Measurements from ENCODE around the gene ADGRL3. TPM values are rescaled to one million over a fixed set of nuclear protein-coding genes. Genes with fewer than 3 reads are reported as not detected.
"Not testable (repeated sequence)": the region's sequence is repeated elsewhere in the genome, so short reads cannot be mapped to it uniquely, and the experiment has no call there.

The ADGRL3 gene
- total RNA-seq, 1 donor from 2014 or later, result not detected

DNA sequence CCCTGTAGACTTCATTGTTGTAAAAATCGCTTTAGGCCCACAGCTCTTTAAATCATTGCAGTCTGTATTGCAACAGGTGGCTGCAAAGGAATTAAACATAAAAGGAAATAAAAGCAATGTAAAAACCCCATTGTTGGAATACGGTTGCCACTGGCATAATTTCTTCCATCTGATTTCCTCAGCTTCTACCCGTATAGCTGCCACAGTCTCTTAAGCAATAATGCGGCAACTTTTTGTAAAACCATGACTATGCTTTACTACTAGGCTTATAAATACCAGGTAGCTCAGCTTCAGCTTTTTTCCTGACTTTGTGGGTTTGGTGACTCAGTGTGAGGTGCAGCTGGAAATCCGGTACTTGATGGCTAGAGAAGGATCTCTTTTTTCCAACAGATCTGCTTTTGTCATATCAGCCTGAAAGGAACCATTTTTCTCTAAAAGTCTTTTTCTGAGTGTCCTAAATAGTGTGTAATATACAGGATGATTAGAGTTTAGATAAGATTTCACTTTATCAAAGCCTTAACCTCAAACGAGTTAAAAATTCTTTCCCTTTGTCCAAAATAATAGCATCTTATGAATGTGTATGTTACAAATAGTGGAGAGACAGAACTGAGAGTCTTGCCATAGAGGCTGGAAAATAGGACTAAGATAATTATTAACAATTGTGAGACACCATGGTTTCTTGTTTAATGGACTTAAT lies 268.0 kb downstream of the ADGRL3 start:
- Mint-ChIP-seq H3K9me3 (peaks cover 7% of the 10 kb centered on the region), H3K27me3 (ENCODE audit: insufficient read depth) (no peaks in the 10 kb centered on the region), H3K4me1 (ENCODE audit: low read depth) (no peaks in the 10 kb centered on the region), H3K4me3 (no peak overlapping the region), H3K27ac (no peak overlapping the region), H3K36me3 (ENCODE audit: low read depth) (no peaks in the 10 kb centered on the region)
- no peak for DNase-seq (ENCODE audit: low spot score)
- intact Hi-C loops (cut with micrococcal nuclease), result no loop called here

DNA sequence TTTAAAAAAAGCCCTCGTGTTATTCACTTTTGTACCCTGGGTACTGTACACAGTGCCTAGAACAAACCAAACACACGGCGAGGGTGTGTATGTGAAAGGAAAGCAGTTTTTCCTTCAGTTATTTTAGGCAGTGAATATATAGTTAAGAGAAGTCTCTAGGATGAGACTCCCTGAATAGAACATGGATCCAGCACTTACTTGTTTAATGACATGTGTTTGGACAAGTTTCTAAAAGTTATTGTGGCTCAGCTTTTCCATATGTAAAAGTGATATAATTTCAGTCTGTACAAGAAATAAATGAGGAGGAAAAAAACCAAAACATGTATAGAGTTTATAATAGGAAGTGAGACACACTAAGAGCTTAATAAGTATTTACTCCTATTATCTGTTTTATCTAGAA lies 273.2 kb downstream of the ADGRL3 start:
- no peak overlapping the region for H3K27ac Mint-ChIP-seq
- H3K27me3 Mint-ChIP-seq (ENCODE audit: insufficient read depth), result no peaks in the 10 kb centered on the region
- intact Hi-C loops (cut with micrococcal nuclease), result no loop called here
- H3K4me1 Mint-ChIP-seq (ENCODE audit: low read depth), result no peaks in the 10 kb centered on the region
- DNase-seq (ENCODE audit: low spot score), result no peak
- peaks cover 7% of the 10 kb centered on the region for H3K9me3 Mint-ChIP-seq
- no peaks in the 10 kb centered on the region for H3K36me3 Mint-ChIP-seq (ENCODE audit: low read depth)
- H3K4me3 Mint-ChIP-seq, result no peak overlapping the region

DNA sequence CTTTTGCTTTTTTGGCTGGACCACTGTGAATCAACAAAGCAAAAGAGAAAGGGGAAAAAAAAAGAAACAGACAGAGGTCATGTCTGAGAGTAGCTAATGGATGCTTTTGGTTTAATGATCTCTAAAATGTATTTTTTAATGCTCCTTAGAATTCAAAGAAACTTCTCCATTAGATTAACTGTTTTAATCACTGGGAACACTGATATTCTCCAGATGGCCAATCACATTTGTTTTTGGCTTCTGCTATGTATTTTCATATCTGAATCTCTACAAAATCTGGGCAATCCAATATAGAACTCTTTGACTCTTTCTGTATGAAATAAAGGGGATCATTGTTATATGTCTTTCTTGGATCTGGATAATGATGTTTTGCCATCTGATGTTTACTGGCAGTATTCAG lies 278.2 kb downstream of the ADGRL3 start:
- no peak for DNase-seq (ENCODE audit: low spot score)
- no peak overlapping the region for H3K4me3 Mint-ChIP-seq
- H3K27ac Mint-ChIP-seq, result no peak overlapping the region
- peaks cover 4% of the 10 kb centered on the region for H3K9me3 Mint-ChIP-seq
- H3K4me1 Mint-ChIP-seq (ENCODE audit: low read depth), result no peaks in the 10 kb centered on the region
- intact Hi-C loops (cut with micrococcal nuclease), result no loop called here
- no peaks in the 10 kb centered on the region for H3K27me3 Mint-ChIP-seq (ENCODE audit: insufficient read depth)
- no peaks in the 10 kb centered on the region for H3K36me3 Mint-ChIP-seq (ENCODE audit: low read depth)

DNA sequence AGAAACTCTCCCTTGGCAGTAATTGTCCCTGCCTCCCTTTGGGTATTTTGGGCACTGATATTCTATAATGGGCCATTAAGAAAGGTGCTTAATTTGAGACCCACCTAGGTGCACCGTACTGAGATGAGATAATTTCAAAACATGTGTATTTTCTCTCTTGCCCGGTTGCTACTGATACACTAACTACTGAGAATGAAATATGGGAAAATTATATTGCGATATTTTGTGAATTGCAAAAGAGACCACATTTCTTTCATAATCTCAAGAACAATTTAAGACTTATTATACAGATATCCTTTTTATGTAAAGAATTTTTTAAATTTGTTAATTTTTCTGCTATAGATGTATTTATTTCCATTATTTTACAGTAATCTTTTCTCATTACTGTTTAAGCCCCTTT lies 284.9 kb downstream of the ADGRL3 start:
- peaks cover 8% of the 10 kb centered on the region for H3K9me3 Mint-ChIP-seq
- intact Hi-C loops (cut with micrococcal nuclease), result no loop called here
- no peaks in the 10 kb centered on the region for H3K36me3 Mint-ChIP-seq (ENCODE audit: low read depth)
- H3K27me3 Mint-ChIP-seq (ENCODE audit: insufficient read depth), result no peaks in the 10 kb centered on the region
- H3K27ac Mint-ChIP-seq, result no peak overlapping the region
- H3K4me3 Mint-ChIP-seq, result no peak overlapping the region
- no peak for DNase-seq (ENCODE audit: low spot score)
- no peaks in the 10 kb centered on the region for H3K4me1 Mint-ChIP-seq (ENCODE audit: low read depth)

DNA sequence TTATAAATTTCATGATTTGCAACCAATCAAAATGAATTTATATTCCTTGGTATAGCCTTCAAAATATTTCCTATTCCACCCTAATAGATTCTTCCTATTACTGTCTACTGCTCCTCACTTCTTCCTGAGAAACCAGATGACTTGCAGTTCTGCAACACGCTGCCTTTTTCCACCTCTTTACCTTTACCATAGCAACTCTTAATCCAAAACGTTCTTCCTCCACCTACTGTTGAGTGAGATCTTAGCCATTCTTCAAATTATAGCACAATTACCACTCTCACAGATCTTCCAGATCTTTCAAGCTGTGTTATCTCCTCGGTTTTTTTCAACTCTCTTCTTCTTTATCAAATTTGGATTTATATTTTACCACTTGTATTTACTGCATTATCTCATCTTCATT lies 289.8 kb downstream of the ADGRL3 start:
- no peak for DNase-seq (ENCODE audit: low spot score)
- Mint-ChIP-seq H3K9me3 (peaks cover 14% of the 10 kb centered on the region), H3K36me3 (ENCODE audit: low read depth) (no peaks in the 10 kb centered on the region), H3K4me3 (no peak overlapping the region), H3K27ac (no peak overlapping the region), H3K27me3 (ENCODE audit: insufficient read depth) (no peaks in the 10 kb centered on the region), H3K4me1 (ENCODE audit: low read depth) (no peaks in the 10 kb centered on the region)
- intact Hi-C loops (cut with micrococcal nuclease), result no loop called here

DNA sequence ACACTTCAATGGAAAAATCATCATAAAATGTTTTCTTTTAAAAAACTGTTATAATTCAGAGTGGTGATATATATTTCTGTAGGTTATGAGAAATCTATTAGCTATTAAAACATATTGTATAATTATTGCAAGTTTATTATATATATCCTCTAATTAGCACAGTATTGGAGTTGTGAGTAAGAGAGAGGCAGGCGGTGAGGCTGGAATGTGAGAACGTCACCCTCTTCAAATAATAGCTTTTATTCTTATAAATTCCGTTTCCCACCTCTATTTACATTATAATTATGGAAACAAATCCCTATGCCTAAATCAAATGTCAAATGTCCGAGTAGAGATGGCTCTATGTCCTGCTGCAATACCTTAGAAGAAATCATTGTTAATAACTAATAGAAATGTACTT lies 292.9 kb downstream of the ADGRL3 start:
- no peaks in the 10 kb centered on the region for H3K36me3 Mint-ChIP-seq (ENCODE audit: low read depth)
- no peak overlapping the region for H3K27ac Mint-ChIP-seq
- no peaks in the 10 kb centered on the region for H3K4me1 Mint-ChIP-seq (ENCODE audit: low read depth)
- H3K9me3 Mint-ChIP-seq, result peaks cover 14% of the 10 kb centered on the region
- DNase-seq (ENCODE audit: low spot score), result no peak
- H3K4me3 Mint-ChIP-seq, result no peak overlapping the region
- intact Hi-C loops (cut with micrococcal nuclease), result no loop called here
- H3K27me3 Mint-ChIP-seq (ENCODE audit: insufficient read depth), result no peaks in the 10 kb centered on the region

DNA sequence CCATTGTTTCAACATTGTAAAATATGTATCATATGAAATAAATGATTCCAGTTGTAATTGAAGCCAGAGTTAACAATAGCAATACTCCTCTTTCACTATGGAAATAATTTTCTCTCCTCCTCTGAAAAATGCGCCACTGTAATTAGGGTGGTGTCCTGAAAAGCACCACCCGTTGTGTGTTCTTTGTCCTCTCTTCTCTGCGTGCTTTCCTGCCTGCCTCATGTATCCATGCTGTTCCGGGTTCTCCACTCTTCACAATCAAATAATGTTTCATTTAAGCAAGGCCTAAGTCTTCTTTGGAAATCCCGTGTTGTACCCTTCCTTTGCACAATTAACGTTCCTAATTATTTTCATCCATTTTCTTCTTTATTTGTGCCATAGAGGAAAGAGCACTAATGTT lies 293.3 kb downstream of the ADGRL3 start:
- DNase-seq (ENCODE audit: low spot score), result no peak
- intact Hi-C loops (cut with micrococcal nuclease), result no loop called here
- H3K27ac Mint-ChIP-seq, result no peak overlapping the region

DNA sequence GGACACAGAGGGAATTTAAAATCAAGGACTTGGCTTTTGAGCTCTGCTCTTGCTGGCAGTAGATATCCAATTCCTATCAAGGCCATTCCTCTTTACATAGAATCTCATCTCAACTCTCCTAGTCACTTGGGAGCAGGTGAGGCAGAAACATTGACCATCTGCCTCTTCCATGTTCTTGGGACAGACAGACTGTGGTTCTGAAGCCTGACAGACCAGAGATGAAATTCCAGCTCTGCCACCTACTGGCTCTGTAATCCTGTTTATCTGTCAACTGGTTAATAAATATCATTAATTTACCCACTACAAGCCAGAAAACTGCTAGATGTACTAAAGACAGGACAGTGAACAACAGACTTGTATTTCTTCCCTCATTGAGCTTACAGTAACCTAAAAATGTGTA lies 300.8 kb downstream of the ADGRL3 start:
- no peak overlapping the region for H3K27ac Mint-ChIP-seq
- DNase-seq (ENCODE audit: low spot score), result no peak

More for the DNA sequence above, 293.3 kb downstream of the ADGRL3 start:
- Mint-ChIP-seq H3K36me3 (ENCODE audit: low read depth) (no peaks in the 10 kb centered on the region), H3K27me3 (ENCODE audit: insufficient read depth) (no peaks in the 10 kb centered on the region), H3K9me3 (peaks cover 12% of the 10 kb centered on the region), H3K4me1 (ENCODE audit: low read depth) (no peaks in the 10 kb centered on the region), H3K4me3 (no peak overlapping the region)

DNA sequence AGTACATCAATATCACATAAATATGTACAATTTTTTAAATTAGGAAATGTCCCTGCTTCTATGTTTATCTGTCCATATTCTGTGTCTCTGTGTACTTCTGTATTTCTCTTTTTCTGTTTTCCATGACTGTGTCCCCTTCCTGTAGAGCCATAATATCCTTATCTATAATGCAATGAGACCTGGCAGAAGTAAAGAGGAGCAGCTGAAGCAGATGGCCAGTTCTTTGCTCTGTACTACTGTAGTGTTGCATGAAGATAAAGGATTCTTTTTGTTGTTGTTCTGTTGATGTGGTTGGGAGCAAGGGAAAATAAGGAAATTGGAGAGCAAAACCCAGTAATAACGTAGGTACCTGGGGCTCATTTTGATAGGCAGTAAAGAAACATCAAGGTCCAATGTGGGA lies 301.7 kb downstream of the ADGRL3 start:
- Mint-ChIP-seq H3K4me3 (no peak overlapping the region), H3K27me3 (ENCODE audit: insufficient read depth) (no peaks in the 10 kb centered on the region), H3K36me3 (ENCODE audit: low read depth) (no peaks in the 10 kb centered on the region), H3K9me3 (no peaks in the 10 kb centered on the region), H3K27ac (no peak overlapping the region), H3K4me1 (ENCODE audit: low read depth) (no peaks in the 10 kb centered on the region)
- intact Hi-C loops (cut with micrococcal nuclease), result no loop called here
- DNase-seq (ENCODE audit: low spot score), result no peak

More for the DNA sequence above, 300.8 kb downstream of the ADGRL3 start:
- no peaks in the 10 kb centered on the region for H3K4me1 Mint-ChIP-seq (ENCODE audit: low read depth)
- H3K27me3 Mint-ChIP-seq (ENCODE audit: insufficient read depth), result no peaks in the 10 kb centered on the region
- intact Hi-C loops (cut with micrococcal nuclease), result no loop called here
- no peaks in the 10 kb centered on the region for H3K9me3 Mint-ChIP-seq
- no peak overlapping the region for H3K4me3 Mint-ChIP-seq
- no peaks in the 10 kb centered on the region for H3K36me3 Mint-ChIP-seq (ENCODE audit: low read depth)

DNA sequence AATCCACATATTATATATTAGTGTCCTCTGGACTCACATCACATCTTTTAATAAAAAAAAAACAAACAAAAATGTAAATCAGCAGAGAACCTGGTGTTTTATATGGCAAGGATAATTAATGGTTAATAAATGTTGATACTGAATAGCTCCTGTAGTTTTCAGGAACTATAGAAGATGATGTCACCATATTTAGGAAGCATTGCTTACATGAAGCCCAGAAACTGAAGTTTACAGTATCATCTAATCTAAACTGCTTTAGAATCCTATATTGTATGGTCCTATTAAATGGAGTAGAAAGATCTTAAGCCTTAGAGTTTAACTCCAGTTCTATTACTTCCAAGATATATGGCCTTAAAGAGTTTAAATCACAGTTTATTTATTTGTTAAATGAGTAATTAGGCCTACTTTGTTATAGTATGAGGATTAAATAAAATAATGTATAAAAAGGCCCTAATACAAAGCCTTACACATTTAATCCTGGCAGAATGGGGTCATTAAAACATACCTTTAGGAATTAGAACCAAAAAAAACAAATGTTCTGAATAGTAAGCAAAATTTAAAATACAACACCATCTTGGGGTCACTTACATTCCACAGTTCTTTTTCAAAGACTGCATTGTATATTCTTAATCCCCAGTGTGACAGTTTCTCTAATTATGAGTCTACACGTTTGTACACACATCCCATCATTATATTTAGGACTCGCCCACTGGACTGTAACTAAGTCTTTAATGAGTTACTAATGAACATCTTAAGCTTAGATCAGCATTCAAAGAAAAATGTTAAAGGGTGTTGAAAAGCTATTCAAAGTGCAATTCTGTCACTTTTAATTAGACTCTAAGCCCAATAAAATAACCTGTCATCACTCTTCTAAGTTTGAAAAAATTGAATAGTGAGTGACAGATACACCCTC lies 305.9 kb downstream of the ADGRL3 start:
- no peaks in the 10 kb centered on the region for H3K9me3 Mint-ChIP-seq
- DNase-seq (ENCODE audit: low spot score), result no peak
- H3K4me1 Mint-ChIP-seq (ENCODE audit: low read depth), result no peaks in the 10 kb centered on the region
- no peaks in the 10 kb centered on the region for H3K27me3 Mint-ChIP-seq (ENCODE audit: insufficient read depth)
- H3K27ac Mint-ChIP-seq, result no peak overlapping the region
- no peak overlapping the region for H3K4me3 Mint-ChIP-seq
- intact Hi-C loops (cut with micrococcal nuclease), result no loop called here
- H3K36me3 Mint-ChIP-seq (ENCODE audit: low read depth), result no peaks in the 10 kb centered on the region

DNA sequence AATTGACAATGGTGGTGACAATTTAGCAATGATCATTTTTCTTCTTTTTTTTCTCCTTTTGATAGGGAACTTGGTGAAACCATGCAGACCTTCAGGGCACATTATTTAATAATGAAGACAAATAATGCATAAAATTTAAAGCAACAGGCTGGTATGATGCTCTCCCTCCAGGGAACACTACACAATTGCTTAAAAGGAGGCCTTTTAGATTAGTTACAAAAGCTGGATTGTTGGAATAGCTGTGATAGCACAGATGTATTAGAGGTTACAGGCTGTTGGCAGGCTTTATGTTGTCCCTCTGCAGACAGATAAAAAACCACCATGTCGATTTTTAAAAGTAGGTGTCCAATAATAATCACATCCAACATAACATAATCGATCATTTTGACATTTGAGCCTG lies 307.0 kb downstream of the ADGRL3 start:
- H3K36me3 Mint-ChIP-seq (ENCODE audit: low read depth), result no peaks in the 10 kb centered on the region
- no peaks in the 10 kb centered on the region for H3K4me1 Mint-ChIP-seq (ENCODE audit: low read depth)
- no peaks in the 10 kb centered on the region for H3K27me3 Mint-ChIP-seq (ENCODE audit: insufficient read depth)
- H3K4me3 Mint-ChIP-seq, result no peak overlapping the region
- no peaks in the 10 kb centered on the region for H3K9me3 Mint-ChIP-seq
- H3K27ac Mint-ChIP-seq, result no peak overlapping the region
- intact Hi-C loops (cut with micrococcal nuclease), result no loop called here
- no peak for DNase-seq (ENCODE audit: low spot score)

DNA sequence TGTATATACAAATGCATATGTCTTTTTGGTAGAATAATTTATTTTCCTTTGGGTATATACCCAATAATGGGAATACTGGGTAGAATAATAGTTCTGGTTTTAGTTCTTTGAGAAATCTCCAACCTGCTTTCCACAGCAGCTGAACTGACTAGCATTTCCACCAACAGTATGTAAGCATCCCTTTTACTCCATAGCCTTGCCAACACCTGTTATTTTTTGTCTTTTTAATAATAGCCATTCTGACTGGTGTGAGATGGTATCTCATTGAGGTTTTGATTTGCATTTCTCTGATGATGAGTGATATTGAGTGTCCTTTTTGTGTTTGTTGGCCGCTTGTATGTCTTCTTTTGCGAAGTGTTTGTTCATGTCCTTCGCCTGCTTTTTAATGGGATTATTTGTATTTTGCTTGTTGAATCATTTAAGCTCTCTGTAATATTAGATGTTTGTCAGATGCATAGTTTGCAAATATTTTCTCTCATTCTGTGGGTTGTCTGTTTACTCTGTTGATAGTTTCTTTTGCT lies 309.7 kb downstream of the ADGRL3 start:
- H3K4me1 Mint-ChIP-seq (ENCODE audit: low read depth); H3K4me3 Mint-ChIP-seq; H3K27ac Mint-ChIP-seq; DNase-seq (ENCODE audit: low spot score); H3K36me3 Mint-ChIP-seq (ENCODE audit: low read depth); H3K27me3 Mint-ChIP-seq (ENCODE audit: insufficient read depth); H3K9me3 Mint-ChIP-seq; intact Hi-C loops (cut with micrococcal nuclease): not testable (repeated sequence)

DNA sequence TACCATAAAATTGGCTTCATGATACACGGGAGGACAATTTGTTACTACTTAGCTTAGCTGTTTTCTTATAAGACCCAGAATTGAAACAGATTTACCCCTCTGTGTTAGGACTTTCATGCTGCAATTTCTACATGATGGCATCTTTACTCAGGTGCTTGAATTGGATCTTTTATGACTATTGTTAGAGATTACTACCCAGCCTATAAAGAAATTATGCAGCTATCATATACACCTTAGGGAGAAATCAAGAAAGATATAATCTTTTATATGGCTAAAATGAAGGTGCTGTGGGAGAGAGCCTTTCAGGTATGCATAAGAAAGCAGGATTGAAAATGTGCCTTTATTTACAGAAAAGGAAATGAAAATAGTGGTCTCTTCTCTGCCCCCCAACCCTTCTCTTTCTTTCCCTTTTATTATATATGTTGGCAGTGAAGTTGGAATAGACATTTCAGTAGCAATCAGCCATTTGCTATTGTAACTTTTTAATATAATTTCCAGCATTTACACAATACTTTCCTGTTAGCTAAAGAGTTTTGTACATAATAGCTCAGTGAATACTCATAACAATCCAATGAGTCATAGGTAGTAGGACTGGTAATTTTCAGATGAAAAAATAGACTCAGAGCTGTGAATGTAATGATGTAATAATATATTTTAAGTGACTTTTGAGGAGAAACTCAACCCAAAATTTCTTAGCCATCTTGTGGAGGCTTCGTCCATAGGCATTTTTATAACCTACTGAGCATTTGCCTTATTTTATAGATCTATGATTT lies 311.8 kb downstream of the ADGRL3 start:
- Mint-ChIP-seq H3K4me1 (ENCODE audit: low read depth) (no peaks in the 10 kb centered on the region), H3K27ac (no peak overlapping the region), H3K27me3 (ENCODE audit: insufficient read depth) (no peaks in the 10 kb centered on the region), H3K9me3 (no peaks in the 10 kb centered on the region), H3K4me3 (no peak overlapping the region), H3K36me3 (ENCODE audit: low read depth) (no peaks in the 10 kb centered on the region)
- DNase-seq (ENCODE audit: low spot score), result no peak
- intact Hi-C loops (cut with micrococcal nuclease), result no loop called here

Data from activated T-helper 1 cell treated with anti-CD3 and anti-CD28 coated beads, Interleukin-12 subunit alpha, Interleukin-12 subunit beta, Interleukin-2, Interleukin-4 antibody, amounts not matched to agents 30 ng/mL and 10 ng/mL and 1 ng/mL, durations not matched to agents 14 hours and 24 hours and 36 hours (primary cell).